Gastrocnemius medialis (tissue), 4 donors: Measurements from ENCODE around the gene MACROD2.

Experiments
- POLR2A ChIP-seq, 2 donors: fragments of 450-650 bp; IDR thresholded peaks; one replicate each; pipeline ENCODE4 v1.6.1; 2017; ENCODE audit warnings: antibody characterized with exemption in 2 of 2, mild to moderate bottlenecking in 2 of 2, moderate library complexity in 2 of 2
- TF ChIP-seq, protein P1 (sequence below), 5 experiments: fragments of 450-650 bp in 3 of 5; fragments of 200-600 bp in 2 of 5; sonication (generic) in 2 of 5; IDR thresholded peaks in 4 of 5; conservative IDR thresholded peaks in 1 of 5; 1 replicate in 4 of 5; 2 replicates in 1 of 5; pipeline ENCODE4 v1.5.1; 2016 to 2019; ENCODE audit warnings: antibody characterized with exemption in 5 of 5, mild to moderate bottlenecking in 3 of 5, moderate library complexity in 3 of 5

DNA sequence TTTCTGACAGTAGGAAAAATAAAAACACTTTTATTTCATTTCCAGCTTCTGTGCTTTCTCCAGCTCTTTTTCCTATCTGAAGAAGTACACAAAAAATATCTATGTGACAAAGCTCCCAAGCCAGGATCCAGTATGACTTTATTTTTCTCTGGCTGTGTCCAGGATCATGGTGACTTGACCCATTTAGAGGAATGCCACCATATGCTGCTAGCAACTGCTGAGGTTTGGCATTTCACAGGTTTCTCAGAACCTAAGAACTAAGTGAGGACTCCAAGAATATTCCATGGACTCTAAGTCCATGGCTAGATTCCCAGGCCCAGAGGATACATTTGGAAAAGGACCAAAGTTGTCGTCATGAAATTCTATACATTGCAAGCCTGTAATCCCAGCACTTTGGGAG is 1218.7 kb downstream of the MACROD2 start:
- TF ChIP-seq, protein P1, sequence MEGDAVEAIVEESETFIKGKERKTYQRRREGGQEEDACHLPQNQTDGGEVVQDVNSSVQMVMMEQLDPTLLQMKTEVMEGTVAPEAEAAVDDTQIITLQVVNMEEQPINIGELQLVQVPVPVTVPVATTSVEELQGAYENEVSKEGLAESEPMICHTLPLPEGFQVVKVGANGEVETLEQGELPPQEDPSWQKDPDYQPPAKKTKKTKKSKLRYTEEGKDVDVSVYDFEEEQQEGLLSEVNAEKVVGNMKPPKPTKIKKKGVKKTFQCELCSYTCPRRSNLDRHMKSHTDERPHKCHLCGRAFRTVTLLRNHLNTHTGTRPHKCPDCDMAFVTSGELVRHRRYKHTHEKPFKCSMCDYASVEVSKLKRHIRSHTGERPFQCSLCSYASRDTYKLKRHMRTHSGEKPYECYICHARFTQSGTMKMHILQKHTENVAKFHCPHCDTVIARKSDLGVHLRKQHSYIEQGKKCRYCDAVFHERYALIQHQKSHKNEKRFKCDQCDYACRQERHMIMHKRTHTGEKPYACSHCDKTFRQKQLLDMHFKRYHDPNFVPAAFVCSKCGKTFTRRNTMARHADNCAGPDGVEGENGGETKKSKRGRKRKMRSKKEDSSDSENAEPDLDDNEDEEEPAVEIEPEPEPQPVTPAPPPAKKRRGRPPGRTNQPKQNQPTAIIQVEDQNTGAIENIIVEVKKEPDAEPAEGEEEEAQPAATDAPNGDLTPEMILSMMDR (IDR thresholded peaks at IDR 0.05 in 4 of 5, conservative IDR thresholded peaks at IDR 0.05 in 1 of 5) = no peak
- TF ChIP-seq POLR2A (IDR thresholded peaks at IDR 0.05) = no peak
